Measurements from ENCODE around the gene GOSR1.
"Not testable (repeated sequence)": the region's sequence is repeated elsewhere in the genome, so short reads cannot be mapped to it uniquely, and the experiment has no call there.

The GOSR1 gene

DNA sequence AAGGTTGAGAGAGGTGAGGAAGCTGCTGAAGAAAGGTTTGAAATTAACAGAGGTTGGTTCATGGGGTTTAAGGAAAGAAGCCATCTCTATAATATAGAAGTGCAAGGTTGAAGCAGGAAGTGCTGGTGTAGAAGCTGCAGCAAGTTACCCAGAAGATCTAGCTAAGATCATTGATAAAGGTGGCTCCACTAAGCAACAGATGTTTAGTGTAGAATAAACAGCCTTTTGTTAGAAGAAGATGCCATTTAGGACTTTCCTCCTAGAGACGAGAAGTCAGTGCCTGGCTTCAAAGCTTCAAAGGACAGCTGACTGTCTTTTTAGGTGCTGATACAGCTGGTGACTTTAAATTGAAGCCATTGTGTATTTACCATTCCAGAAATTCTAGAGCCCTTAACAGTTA, 29.3 kb downstream of the GOSR1 start:
- DNase-seq: no peak

DNA sequence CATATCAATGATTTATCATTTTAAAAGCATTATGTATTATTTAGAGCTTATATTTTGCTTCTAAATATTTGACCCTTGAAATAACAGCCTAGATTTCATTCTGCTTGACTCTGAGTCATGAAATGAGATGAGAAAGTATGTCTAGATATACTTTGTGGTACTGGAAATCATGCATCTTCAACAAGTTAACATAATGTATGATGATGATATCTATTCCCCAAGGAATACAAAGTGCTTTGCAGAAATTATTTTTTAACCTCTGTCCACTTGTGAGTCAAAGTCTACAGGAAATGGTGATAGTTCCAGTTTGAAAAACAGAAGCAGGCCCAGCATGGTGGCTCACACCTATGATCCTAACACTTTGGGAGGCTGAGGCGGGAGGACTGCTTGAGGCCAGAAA, 36.1 kb downstream of the GOSR1 start:
- DNase-seq: no peak

DNA sequence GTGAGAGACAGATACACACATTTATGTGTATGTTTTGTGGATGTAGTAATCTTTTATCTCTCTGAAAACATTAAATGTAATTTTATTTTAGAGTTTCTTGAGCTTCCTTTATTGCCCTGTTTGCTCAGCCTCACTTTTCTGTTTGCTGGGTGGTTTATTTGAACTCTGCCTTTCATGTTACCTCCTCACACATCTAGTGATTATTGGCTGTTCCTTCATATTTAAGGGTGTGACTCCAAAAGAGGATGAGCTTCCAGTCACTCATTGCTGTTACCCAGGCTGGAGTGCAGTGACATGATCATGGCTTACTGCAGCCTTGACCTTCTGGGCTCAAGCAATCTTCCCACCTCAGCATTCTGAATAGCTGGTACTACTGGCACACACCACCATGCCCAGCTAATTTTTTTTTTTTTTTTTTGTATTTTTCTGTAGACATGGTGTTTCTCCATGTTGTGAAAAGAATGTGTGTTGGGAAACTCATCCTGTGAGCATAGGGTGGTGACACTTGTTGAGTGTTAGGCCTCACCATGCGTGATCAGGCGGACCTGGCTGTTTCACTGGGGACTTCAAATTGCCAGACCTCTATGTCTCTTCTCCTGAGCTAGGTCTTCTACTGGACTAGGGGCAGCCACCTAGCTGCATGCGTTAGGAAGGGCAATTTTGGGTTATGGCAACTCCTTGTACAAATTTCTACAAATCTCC, 37.8 kb downstream of the GOSR1 start:
- no peak for DNase-seq

DNA sequence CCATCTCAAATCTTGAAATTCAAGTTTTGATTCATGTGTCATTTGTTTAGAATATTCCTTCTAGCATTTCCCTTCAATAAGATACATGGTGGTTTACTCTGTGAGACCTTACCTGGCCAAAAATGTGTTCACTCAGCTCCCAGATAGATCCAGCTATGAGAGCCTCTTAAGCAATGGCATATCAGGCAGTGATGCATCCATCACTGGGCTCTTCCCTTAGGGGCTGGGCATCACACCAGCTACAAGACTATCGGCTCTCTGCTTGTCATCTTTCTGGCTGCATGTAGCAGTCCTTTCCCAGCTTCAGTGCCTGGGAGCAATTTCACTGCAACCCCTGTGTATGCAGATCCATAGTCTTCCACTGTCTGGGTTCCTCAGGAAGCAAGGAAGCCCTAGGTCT, 40.6 kb downstream of the GOSR1 start:
- DNase-seq: no peak

DNA sequence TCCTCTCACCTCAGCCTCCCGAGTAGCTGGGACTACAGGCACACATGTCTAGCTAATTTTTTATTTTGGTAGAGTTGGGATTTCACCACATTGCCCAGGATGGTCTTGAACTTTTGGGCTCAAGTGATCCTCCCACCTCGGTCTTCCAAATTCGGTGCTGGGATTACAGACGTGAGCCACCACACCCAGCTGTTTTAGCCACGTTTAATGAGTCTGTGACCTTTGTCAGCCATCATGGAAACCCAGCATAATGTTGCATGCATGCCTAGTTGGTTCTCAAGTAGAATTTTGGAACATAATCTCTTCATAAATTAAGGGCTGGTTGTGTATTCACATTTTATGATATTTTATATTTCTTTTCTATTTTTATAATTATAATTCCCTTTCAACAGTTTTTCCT, 42.0 kb downstream of the GOSR1 start:
- no peak for DNase-seq

DNA sequence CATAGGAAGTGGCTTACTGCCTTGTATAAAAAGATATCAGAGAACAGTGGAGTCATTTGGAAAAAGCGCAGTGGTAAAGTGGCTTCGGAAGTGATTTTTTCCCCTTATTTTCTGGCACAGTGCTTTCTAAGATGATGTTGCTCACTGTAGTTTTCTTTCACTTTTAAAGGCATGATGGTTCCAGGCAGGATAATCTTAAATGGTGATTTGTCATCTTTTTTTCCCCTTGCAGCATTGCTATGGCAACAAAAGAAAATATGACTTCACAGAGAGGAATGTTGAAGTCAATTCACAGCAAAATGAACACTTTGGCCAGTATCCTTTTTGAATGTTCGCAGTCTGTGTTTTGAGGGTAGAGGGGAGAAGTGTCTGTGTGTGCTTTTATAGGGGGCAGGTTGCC, 42.5 kb downstream of the GOSR1 start:
- no peak for DNase-seq

DNA sequence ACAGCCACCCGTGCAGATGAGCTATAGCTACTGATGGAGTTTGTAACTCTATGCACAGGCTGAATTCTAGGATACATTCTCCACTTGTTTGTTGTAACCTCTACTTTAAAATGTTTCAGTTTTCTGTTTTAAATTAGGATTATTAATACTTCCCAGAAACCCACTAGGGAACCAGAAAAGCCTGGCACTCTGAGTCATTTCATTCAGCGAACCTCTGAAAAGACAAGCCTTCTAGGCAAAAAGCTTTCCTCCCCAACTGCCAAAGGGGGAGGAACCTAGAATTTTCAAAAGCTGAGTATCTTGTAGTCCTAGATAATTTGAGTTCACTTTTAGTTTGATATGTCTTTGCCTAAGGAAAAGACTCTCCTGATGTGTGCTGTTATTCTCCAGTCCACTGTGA, 43.2 kb downstream of the GOSR1 start:
- DNase-seq: no peak

DNA sequence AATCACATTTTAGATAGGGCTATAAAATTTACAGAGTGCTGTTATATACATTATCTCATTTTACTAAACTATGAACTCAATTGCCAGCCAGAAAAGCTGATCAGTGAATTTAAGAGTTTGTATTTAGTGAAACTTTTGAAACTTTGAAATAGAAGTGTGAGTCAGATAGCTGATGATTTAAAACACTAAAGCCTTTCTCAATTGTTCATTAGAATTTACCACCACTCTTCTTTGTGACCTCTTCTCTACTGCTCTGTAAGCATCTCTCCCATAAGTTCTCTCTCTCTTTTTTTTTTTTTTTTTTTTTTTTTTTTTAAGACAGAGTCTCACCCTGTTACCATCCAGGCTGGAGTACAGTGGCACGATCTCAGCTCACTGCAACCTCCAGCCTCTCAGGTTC, 43.7 kb downstream of the GOSR1 start:
- no peak for DNase-seq

DNA sequence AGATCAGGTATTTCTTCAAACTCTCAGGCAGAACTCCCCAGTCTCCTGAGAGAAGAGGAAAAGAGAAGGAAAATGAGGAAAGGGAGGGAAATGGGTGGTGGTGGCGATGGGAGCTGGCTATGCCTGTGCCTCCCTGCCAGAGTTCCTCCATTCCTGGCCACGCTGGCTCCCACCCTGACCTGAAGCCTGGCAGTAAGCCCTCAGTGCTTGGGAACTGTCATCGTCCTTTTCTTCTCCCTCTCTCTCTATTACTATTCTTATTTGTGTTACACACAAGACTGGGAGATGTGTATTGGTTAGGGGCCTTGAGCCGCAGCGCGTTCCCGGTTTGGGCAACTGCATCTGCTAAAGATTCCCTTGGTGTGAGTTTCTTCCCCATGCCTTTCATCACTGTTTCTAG, 44.6 kb downstream of the GOSR1 start:
- DNase-seq: no peak

DNA sequence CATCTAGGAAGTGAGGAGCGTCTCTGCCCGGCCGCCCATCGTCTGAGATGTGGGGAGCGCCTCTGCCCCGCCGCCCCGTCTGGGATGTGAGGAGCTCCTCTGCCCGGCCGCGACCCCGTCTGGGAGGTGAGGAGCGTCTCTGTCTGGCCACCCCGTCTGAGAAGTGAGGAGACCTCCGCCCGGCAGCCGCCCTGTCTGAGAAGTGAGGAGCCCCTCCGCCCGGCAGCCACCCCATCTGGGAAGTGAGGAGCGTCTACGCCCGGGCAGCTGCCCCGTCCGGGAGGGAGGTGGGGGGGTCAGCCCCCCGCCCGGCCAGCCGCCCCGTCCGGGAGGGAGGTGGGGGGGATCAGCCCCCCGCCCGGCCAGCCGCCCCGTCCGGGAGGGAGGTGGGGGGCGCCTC, 46.0 kb downstream of the GOSR1 start:
- not testable (repeated sequence) for DNase-seq

DNA sequence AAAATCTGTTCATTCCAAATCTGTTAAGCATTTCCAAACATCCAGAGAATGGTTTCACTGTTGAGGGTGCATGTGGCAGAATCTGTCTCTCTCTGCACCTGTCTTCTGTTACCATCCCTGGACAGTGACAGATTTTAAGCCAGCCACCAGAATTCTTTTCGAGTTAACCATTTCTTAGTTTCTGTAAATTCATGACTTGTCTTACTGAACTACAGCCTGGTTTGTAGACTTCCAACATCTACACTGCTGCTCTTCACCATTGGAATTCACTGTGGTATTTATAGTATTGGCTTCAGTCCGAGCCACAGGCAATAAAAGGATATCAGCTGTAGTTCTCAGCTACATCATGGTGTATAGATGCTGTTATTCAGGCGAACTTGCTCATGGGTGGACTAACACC, 47.6 kb downstream of the GOSR1 start:
- no peak for DNase-seq

DNA sequence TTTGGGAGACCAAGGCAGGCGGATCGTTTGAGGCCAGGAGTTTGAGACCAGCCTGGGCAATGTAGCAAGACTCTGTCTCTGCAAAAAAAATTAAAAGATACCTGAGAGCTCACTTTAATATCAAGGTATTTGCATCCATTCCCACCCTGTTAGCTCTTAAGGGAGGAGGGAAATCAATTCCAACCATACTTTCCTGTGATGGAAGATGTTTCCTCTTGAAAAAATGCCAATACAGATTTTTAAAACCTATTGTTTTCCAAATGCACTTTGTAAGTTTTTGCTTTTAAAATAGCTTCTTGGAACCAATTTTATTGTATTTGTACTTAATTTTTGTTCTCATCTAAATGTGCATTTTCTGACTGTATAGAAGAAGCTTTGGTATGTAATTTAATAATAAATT, 49.2 kb downstream of the GOSR1 start:
- DNase-seq: no peak

DNA sequence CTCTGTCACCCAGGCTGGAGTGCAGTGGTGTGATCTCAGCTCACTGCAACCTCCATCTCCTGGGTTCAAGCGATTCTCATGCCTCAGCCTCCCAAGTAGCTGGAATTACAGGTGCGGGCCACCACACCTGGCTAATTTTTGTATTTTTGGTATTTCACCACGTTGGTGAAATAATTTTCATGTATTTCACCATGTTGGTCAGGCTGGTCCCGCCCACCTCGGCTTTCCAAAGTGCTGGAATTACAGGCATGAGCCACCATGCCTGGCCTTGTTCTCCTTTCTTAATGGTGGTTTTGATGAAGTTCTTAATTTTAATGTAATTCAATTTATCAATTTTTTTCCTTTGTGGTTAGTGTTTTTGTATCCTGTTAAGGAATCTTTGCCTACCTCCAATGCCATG, 51.5 kb downstream of the GOSR1 start:
- DNase-seq: not testable (repeated sequence)

DNA sequence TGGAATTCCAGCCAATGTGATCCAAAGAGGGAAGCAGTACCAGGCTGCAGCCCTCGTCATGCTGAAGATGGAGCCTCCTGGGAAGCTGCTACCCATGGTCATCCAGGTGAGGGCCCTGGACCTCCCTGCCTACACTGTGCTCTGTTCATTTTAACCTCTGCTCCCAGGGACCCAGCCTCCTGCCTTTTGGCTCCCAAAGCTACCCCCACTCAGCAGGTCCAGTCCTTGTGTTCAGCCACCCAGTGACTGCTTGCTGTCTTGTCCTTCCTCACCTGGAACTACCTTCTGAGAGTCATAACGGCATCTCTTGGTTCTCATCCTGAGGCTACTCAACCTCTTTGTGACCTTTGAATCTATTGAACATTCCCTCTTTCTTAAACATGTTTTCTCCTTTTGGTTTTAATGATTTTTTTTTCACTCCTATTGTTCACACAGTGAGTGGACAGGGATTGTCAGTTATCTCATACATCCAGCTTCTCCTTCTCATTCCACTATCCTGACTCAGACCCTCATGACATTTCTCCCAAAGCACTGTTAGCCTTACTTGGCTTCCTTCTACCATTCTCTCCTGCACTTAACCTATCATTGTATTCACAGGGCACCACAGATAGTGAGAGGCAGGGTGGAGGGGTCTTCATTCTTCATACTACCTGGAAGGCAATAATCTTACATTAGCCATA, 53.3 kb downstream of the GOSR1 start:
- DNase-seq: no peak

DNA sequence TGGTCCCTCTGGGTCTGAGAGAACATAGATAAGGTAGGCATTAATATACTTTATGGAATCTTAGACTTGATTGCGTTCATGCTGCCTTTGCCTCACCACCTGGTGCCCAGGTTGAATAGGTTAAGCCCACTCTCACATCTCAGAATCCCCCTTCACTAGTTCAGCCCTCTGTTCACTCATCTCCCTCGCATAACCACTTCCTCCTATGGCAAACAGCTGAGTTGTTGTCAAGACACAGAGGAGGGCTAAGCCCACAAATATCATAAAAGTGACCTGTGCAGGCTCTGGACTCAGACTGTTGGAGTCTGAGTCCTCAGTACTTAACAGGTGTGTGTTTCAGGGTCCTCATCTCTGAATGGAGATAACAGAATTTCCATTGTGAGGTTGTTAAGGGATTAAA, 55.7 kb downstream of the GOSR1 start:
- no peak for DNase-seq

DNA sequence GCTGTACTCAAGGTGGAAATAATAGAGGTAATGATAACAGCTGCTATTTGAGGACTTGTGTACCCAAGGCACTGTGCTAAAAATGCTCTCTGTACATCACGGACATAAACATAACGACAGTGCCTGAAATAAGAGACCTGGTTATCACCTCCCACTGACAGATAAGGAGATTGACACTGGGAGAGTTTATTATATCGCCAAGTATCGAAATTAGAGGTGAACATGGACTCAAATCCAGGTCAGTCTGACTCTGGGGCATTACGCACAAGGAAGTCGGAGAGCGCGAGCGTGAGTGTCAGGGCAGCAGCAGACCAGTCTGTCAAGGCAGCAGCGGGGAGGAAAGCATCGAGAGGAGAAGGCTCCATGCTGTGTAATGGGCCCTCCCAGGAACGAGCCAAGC, 57.1 kb downstream of the GOSR1 start:
- no peak for DNase-seq

DNA sequence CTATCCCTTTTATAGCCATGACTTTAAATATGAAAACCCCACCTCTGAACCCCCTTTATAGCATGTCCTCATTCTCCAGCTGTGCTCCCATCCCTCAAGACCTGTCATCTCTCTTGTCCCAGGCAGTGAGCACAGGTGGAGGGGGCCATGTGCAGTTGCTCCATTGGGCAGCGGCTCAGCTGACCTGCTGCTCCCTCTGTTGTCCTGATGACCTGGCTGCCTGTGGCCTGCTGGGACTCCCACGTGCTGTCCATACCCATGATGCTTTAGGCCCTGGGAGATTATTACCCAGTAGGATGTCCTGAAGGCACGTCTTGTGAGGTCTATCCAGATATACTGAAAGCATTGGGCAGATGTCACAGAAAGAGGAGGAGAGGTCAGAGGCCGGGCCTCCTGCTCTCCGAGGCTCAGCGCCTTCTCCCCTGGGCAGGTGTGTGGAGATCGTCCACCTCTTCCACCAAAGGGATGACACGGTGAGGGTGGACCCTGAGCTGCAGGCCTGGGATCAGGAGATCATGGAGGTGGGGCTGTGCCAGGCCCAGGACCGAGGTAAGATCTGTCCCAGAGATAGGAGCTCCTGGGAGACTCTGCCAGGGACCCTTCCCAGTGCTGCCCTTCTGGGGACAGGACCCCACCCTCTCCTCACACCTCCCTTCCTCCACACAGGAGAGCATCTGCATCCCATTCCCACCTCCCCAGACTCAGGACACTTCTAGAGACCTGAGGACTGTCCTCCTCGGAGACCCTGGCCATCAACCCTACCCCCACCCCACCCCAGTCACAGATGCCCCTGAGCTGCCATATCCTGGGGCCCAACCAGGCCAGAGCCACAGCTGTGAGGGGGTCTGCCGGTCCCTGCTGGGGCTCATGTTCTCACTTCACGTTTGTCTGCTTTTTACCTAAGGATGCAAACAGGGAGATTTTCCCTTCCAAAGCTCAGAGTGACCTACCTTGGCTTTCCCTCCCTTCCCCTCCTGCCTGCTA, 58.0 kb downstream of the GOSR1 start:
- DNase-seq: no peak

DNA sequence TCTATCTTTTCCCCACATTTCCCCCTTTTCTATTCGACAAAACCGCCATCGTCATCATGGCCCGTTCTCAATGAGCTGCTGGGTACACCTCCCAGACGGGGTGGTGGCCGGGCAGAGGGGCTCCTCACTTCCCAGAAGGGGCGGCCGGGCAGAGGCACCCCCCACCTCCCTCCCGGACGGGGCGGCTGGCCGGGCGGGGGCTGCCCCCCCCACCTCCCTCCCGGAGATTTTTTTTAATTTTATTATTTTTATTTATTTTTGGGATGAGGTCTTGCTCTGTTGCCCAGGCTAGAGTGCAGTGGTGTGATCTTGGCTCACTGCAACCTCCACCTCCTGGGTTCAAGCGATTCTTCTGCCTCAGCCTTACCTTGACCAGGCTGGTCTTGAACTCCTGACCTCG, 59.6 kb downstream of the GOSR1 start:
- DNase-seq: not testable (repeated sequence)

DNA sequence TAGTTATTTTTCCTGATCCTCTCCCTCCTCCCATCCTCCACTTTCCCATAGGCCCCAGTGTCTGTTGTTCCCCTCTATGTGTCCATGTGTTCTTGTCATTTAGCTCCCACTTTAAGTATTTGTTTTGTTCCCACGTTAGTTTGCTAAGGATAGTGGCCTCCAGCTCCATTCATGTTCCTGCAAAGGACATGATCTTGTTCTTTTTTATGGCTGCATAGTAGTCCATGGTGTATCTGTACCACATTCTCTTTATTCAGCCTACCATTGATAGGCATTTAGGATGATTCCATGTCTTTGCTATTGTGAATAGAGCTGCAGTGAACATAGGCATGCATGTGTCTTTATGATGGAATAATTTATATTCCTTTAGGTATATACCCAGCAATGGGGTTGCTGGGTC, 60.5 kb downstream of the GOSR1 start:
- DNase-seq: not testable (repeated sequence)

DNA sequence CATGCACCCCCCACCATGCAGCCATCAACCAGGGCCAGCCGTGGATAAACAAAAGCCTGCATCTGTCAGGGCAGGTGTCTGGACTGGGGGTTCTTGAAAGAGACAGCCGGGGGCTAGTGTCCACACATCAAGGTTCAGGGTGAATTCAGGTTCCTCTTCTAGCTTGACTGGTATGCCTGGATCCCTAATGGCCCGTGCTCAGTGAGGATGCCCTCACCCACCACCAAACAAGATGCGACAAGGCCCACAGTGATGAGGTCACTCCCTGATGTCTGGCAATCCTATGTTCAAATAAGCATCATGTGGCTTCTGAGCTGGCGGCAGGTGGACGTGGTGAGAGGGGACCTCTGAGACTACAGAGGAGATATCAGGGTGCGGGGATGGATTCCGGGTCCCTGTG, 64.6 kb downstream of the GOSR1 start:
- no peak for DNase-seq

DNA sequence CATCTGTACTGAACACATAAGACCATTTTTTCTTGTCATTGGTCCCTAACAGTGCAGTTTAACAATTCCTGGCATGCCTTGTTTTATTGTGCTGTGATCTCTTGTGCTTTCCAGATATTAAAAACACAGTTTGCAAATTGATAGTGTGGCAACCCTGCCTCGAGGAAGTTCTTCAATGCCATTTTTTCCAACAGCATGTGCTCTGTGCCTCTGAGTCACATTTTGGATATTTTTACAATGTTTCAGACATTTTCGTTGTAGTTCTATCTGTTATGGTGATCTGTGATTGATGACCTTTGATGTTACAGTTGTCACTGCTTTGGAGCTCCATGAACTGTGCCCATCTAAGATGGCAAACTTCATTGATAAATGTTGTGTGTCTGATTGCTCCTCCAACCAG, 66.2 kb downstream of the GOSR1 start:
- no peak for DNase-seq

DNA sequence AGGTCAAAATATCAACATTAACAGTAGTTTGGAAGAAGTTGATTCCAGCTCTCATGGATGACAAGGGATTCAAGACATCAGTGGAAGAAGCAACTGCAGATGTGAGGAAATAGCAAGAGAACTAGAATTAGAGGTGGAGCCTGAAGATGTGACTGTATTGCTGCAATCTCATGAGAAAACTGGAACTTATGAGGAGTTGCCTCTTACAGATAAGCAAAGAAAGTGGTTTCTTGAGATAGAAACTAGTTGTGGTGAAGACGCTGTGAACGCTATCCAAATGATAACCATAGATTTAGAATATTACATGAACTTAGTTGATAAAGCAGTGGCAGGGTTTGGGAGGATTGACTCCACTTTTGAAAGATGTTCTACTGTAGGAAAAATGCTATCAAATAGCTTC, 67.8 kb downstream of the GOSR1 start:
- DNase-seq: no peak

DNA sequence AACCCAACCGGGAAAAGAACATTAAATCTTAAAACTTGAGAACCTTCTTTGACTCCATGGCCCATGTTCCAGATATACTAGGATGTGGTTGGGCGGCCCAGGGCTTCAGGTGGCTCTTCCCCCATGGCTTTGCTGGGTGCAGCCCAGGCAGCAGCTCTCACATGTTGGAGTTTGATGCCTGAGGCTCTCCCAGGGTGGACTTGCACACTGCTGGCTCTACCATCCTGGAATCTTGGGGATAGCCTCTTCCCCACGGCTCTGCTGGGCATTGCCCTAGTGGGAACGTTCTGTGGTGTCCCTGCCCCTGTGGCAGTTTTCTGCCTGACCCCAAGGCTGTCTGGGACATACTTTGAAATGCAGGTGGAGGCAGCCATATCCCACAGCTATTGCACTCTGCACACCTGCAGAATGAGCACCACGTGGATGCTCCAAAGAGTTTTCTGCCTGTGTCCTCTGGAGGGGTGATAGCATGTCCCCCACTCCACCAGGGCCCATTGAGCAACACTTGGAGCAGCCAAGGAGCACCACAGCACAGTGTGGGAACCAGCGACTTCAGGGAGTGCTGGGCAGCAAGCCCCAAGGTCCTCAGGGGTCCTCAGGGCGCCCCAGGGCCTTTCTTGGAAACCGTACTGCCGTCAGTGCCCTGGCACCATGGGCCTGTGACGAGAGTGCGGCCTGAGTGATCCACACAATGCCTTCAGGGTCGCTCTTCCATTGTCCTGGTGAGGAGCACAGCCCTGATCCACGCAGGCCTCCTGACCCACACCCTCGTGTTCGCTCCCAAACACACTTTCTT, 70.8 kb downstream of the GOSR1 start:
- DNase-seq: no peak
